NB4 (cell line): ENCODE results near the gene DNAAF3.

Source experiments
- DNase-seq: peaks from one replicate; pipeline ENCODE4 v3.0.0; 2010; ENCODE audit warnings: low read depth
- H3K4me3 ChIP-seq: one replicate; pipeline ENCODE4 v1.5.1; 2011; ENCODE audit warnings: mild to moderate bottlenecking, low read depth, low read length, moderate library complexity
- CTCF ChIP-seq: IDR thresholded peaks from one replicate; pipeline ENCODE4 v1.5.1; 2012; ENCODE audit warnings: low read depth, low read length
- MAX ChIP-seq: IDR thresholded peaks from 2 replicates; pipeline ENCODE4 v1.6.1; 2011; ENCODE audit warnings: low read depth, low read length
- MYC ChIP-seq: IDR thresholded peaks from 2 replicates; pipeline ENCODE4 v1.6.1; 2011; ENCODE audit warnings: low read depth, low read length
- POLR2A ChIP-seq: IDR thresholded peaks from 2 replicates; pipeline ENCODE4 v1.6.1; 2011; ENCODE audit warnings: mild to moderate bottlenecking; ENCODE audit not compliant: insufficient read length; ENCODE audit errors: extremely low read depth

DNAAF3 gene

GRCh38 chr19:55112246-55112776 is 54.1 kb downstream of the DNAAF3 start:
- no peak for TF ChIP-seq MYC
- no peak for TF ChIP-seq POLR2A
- no peak for TF ChIP-seq CTCF
- no peak for TF ChIP-seq MAX
- no peak for DNase-seq
- no peak overlapping the region for H3K4me3 ChIP-seq

GRCh38 chr19:55111238-55111831 is 55.1 kb downstream of the DNAAF3 start:
- TF ChIP-seq MAX (no peak), MYC (no peak), CTCF (no peak)
- DNase-seq = no peak
- H3K4me3 ChIP-seq = no peak overlapping the region

GRCh38 chr19:55109527-55110291 is 56.7 kb downstream of the DNAAF3 start:
- no peak for DNase-seq
- no peak for TF ChIP-seq POLR2A
- TF ChIP-seq CTCF = no peak
- TF ChIP-seq MYC = no peak
- no peak for TF ChIP-seq MAX
- no peak overlapping the region for H3K4me3 ChIP-seq
